NOMO-1 treated with DMSO at 0.1 percent for 48 hours (cell line): ENCODE measurements around the gene RGSL1.

ENCODE experiments used
- DNase-seq: peaks from one replicate; lab custom pipeline; 2025; ENCODE audit not compliant: unreplicated experiment; lab: John Stamatoyannopoulos, UW

Gene RGSL1

GRCh38 chr1:182533896-182534295, 84.0 kb downstream of the RGSL1 start:
- no peak for DNase-seq

GRCh38 chr1:182549346-182549745, 99.4 kb downstream of the RGSL1 start:
- DNase-seq = no peak

GRCh38 chr1:182549811-182550210, 99.9 kb downstream of the RGSL1 start:
- no peak for DNase-seq

- no peak for DNase-seq
Observed at GRCh38 chr1:182552527-182552926, 102.6 kb downstream of the RGSL1 start.

- DNase-seq = no peak
Observed at GRCh38 chr1:182555493-182555892, 105.5 kb downstream of the RGSL1 start.

GRCh38 chr1:182556279-182556678, 106.3 kb downstream of the RGSL1 start:
- no peak for DNase-seq

- no peak for DNase-seq
Observed at GRCh38 chr1:182560392-182560984, 110.5 kb downstream of the RGSL1 start.

- DNase-seq = no peak
Observed at GRCh38 chr1:182561456-182561855, 111.5 kb downstream of the RGSL1 start.

- DNase-seq = no peak
Observed at GRCh38 chr1:182563095-182563494, 113.1 kb downstream of the RGSL1 start.

- no peak for DNase-seq
Observed at GRCh38 chr1:182564406-182565004, 114.6 kb downstream of the RGSL1 start.

- no peak for DNase-seq
Observed at GRCh38 chr1:182565537-182565936, 115.6 kb downstream of the RGSL1 start.

GRCh38 chr1:182567629-182568028, 117.7 kb downstream of the RGSL1 start:
- DNase-seq = no peak

- DNase-seq = no peak
Observed at GRCh38 chr1:182568647-182569284, 118.8 kb downstream of the RGSL1 start.

GRCh38 chr1:182569939-182570610, 120.1 kb downstream of the RGSL1 start:
- DNase-seq = no peak

- no peak for DNase-seq
Observed at GRCh38 chr1:182570611-182570970, 120.6 kb downstream of the RGSL1 start.

GRCh38 chr1:182574156-182574555, 124.2 kb downstream of the RGSL1 start:
- no peak for DNase-seq

GRCh38 chr1:182575540-182576149, 125.7 kb downstream of the RGSL1 start:
- DNase-seq = peak; percentile 33

- DNase-seq = no peak
Observed at GRCh38 chr1:182580736-182581135, 130.8 kb downstream of the RGSL1 start.

- no peak for DNase-seq
Observed at GRCh38 chr1:182584746-182585145, 134.8 kb downstream of the RGSL1 start.

- no peak for DNase-seq
Observed at GRCh38 chr1:182586380-182586779, 136.4 kb downstream of the RGSL1 start.

- no peak for DNase-seq
Observed at GRCh38 chr1:182587093-182587492, 137.1 kb downstream of the RGSL1 start.
